Activated effector memory CD4-positive, alpha-beta T cell treated with anti-CD3 and anti-CD28 coated beads, Interleukin-2, amount 50 U/mL, for 16 hours (primary cell): Measurements from ENCODE around the gene HAUS7.
"Not testable (repeated sequence)": the region's sequence is repeated elsewhere in the genome, so short reads cannot be mapped to it uniquely, and the experiment has no call there.

Source experiments
- DNase-seq: peaks from one replicate; pipeline ENCODE4 v3.0.0-alpha.2; 2020

Gene HAUS7

DNA sequence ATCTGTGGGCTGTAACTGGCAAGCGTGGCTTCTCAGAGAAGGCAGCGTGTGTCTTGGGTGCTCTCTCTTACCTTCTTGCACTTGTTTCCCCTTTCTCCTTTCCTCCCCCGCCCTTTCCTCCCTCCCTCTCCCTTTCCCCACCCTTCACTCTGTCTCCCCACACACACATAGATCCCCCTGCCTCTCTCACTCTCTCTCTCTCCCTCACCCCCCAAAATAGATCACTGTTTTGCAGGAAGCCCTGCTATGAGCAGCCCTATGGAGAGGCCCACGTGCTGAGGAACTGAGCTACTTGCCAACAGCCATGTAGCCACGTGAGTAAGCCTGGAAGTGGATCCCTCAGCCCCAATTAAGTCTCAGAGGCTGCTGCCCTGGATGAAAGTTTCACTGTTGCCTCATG, 65.0 kb downstream of the HAUS7 start:
- DNase-seq: no peak

DNA sequence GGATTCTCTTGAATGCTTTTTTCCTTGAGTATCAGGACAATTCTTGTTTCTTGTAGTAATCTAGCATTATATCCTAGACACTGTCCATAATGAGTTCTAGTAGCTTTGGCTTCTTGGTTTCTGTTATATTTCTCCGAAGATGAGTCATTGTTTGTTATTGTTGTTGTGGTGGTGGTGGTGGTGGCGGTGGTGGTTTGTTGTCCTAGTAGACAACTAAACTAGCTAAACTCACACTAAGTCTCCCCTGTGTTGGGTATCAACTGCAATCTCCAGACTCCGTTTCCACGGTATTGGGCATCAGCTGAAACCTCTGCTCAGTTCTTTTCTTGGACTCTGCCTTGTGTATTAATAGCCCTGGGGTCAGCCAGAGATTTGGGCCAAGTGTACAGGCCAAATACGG, 66.0 kb downstream of the HAUS7 start:
- DNase-seq: not testable (repeated sequence)

DNA sequence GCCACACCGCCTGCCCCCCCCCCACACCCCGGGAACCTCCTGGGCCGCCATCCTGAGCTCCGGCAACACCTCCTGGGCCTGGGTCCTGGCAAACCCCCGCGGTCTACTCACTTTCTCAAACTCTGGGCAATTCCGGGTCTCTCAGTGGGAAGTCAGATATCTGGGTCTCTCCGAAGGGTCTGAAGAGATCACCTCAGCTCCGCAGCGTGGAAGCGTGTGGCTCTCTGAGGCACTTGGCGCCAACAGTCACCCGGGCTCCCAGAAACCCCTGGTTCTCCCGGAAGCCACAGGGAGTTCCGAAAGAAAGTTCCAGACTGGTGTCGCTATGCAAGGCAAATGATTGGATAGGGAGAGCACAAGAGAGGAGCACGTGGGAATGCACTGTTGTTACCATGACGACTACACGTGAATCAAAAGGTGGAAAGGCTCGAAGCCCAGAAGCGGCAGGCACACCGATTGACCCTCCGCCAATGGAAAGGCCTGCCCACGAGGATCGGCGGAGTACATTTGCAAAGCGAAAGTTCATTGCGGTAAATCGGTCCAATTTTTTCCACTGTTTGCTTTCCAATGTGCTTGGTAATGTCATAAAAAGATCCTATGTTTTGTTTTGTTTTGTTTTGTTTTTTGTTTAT, 69.1 kb downstream of the HAUS7 start, which contains the start of gene PNMA6E:
Gene PNMA6E (minus strand): TSS at position 218 of the 632 bp plus-strand sequence. CDS start 2,501 bp downstream, outside the sequence.
- no peak for DNase-seq

DNA sequence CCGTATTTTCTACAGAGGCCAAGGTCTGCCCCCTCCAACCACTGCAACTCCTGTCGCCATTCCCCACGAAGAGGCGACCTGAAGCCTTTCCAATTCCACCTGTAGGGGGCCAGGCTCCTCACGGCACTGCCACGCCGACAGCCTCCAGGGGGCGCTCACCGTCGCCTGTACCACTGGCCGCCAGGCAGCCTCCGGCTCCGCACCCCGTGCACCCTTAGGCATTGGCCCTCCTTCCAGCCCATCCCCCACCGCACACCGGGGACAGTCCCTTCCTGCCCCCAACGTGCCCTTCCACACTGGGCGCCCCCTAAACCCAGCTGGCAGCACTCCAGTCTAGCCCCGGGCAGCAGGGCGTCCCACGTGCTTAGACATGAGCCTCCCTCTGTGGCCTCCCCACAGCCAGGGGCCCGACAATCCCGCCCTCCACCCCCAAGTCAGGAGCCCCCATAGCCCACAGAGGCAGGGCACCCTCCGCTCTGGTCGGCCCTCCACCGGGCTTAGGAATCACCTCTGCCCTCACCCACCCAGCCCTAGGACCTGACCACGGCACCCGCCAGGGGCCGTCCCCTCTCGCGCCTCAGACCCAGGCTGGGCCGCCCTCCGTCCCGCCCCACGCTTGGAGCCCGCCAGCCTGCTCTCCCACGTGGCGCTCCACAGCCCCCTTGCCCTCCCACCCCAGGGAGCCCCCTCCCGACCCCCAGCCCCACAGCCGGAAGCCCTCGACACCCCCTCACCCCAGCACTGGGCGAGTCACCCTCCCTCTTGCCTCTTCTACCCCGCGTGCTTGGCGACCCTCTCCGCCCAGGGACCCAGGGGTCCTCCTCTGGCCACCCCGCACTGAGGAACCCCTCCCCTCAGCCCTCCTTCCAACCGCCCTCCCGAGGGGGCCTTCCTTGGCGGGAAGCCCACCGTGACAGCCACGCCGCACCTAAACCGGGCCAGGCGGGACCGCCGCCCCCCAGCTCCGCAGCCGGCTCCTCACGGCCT, 69.9 kb downstream of the HAUS7 start:
- peak; percentile 83 for DNase-seq

DNA sequence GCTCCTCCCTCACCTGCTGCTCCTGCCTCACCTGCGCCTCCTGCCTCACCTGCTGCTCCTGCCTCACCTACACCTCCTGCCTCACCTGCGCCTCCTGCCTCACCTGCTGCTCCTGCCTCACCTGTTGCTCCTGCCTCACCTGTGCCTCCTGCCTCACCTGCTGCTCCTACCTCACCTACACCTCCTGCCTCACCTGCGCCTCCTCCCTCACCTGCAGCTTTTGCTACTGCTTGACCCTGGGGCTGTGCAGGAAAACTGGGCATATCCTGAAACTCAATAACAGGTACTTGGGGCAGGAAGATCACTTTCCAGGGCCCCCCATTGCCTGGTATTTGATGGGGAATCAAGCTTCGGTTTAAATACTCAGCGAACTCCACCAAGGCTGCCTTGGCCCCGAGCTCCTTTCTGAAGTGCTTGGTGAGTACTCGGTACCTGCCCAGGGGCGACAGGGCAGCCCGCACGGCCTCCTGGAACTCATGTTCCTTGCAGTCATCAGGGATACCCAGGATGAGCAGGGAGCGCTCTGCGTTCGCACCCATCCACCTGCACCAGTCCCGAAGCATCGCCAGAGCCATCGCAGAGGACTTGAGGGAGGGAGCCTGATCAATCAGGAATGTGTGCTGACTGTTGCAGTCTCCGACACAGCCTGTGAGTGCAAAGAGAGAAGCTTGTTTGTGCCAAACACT, 72.0 kb downstream of the HAUS7 start:
- DNase-seq: no peak
